ENCODE data around the gene CCDC149.

Gene CCDC149

GRCh38 chr4:24816797-24817196 is 96.0 kb downstream of the CCDC149 start:
- Histone ChIP-seq H3K9me3 (ENCODE audit: insufficient read depth, low read length, severe bottlenecking) (no peaks in the 10 kb centered on the region), H4K20me1 (ENCODE audit: insufficient read depth, low read length) (no peaks in the 10 kb centered on the region), H3K4me3 (ENCODE audit: low read depth in 1 of 2, low read length in 2 of 2) (no peak overlapping the region), H3K36me3 (ENCODE audit: insufficient read depth, low read length) (no peaks in the 10 kb centered on the region), H3K79me2 (ENCODE audit: insufficient read depth, low read length) (no peaks in the 10 kb centered on the region), H3K4me2 (ENCODE audit: insufficient read depth, low read length) (no peak overlapping the region), H3K27me3 (ENCODE audit: insufficient read depth, low read length, poor library complexity) (no peaks in the 10 kb centered on the region), H3K27ac (ENCODE audit: low read length) (no peak overlapping the region), H3K4me1 (ENCODE audit: insufficient read depth, low read length) (no peaks in the 10 kb centered on the region), H2AFZ (ENCODE audit: low read depth, low read length) (no peak overlapping the region), H3K9ac (ENCODE audit: low read depth, low read length) (no peak overlapping the region)
- ATAC-seq (ENCODE audit: insufficient read depth, low read depth) (no peak), DNase-seq (no peak)
- TF ChIP-seq CTCF (IDR thresholded peaks at IDR 0.05; ENCODE audit: borderline replicate concordance, extremely low read depth, low read length, poor library complexity, severe bottlenecking) (no peak), EZH2 (IDR thresholded peaks at IDR 0.05; ENCODE audit: borderline replicate concordance, low read depth, low read length, severe bottlenecking) (no peak)

- Histone ChIP-seq H4K20me1 (ENCODE audit: insufficient read depth, low read length) (no peaks in the 10 kb centered on the region), H3K27me3 (ENCODE audit: insufficient read depth, low read length, poor library complexity) (no peaks in the 10 kb centered on the region), H3K79me2 (ENCODE audit: insufficient read depth, low read length) (no peaks in the 10 kb centered on the region), H3K9me3 (ENCODE audit: insufficient read depth, low read length, severe bottlenecking) (no peaks in the 10 kb centered on the region), H3K4me2 (ENCODE audit: insufficient read depth, low read length) (no peak overlapping the region), H3K4me1 (ENCODE audit: insufficient read depth, low read length) (no peaks in the 10 kb centered on the region), H3K4me3 (ENCODE audit: low read depth in 1 of 2, low read length in 2 of 2) (no peak overlapping the region), H2AFZ (ENCODE audit: low read depth, low read length) (no peak overlapping the region), H3K36me3 (ENCODE audit: insufficient read depth, low read length) (no peaks in the 10 kb centered on the region), H3K9ac (ENCODE audit: low read depth, low read length) (no peak overlapping the region), H3K27ac (ENCODE audit: low read length) (no peak overlapping the region)
- TF ChIP-seq EZH2 (IDR thresholded peaks at IDR 0.05; ENCODE audit: borderline replicate concordance, low read depth, low read length, severe bottlenecking) (no peak), CTCF (IDR thresholded peaks at IDR 0.05; ENCODE audit: borderline replicate concordance, extremely low read depth, low read length, poor library complexity, severe bottlenecking) (no peak)
- DNase-seq (no peak), ATAC-seq (ENCODE audit: insufficient read depth, low read depth) (no peak)
These were observed 99.1 kb downstream of the CCDC149 start for GRCh38 chr4:24813732-24814131.

GRCh38 chr4:24810871-24811631 is 101.8 kb downstream of the CCDC149 start:
- DNase-seq (no peak), ATAC-seq (ENCODE audit: insufficient read depth, low read depth) (no peak)
- Histone ChIP-seq H4K20me1 (ENCODE audit: insufficient read depth, low read length) (no peaks in the 10 kb centered on the region), H3K4me3 (ENCODE audit: low read depth in 1 of 2, low read length in 2 of 2) (no peak overlapping the region), H3K79me2 (ENCODE audit: insufficient read depth, low read length) (no peaks in the 10 kb centered on the region), H3K27me3 (ENCODE audit: insufficient read depth, low read length, poor library complexity) (no peaks in the 10 kb centered on the region), H3K27ac (ENCODE audit: low read length) (no peak overlapping the region), H3K9ac (ENCODE audit: low read depth, low read length) (no peak overlapping the region), H3K36me3 (ENCODE audit: insufficient read depth, low read length) (no peaks in the 10 kb centered on the region), H2AFZ (ENCODE audit: low read depth, low read length) (no peak overlapping the region), H3K4me2 (ENCODE audit: insufficient read depth, low read length) (no peak overlapping the region), H3K4me1 (ENCODE audit: insufficient read depth, low read length) (no peaks in the 10 kb centered on the region), H3K9me3 (ENCODE audit: insufficient read depth, low read length, severe bottlenecking) (no peaks in the 10 kb centered on the region)
- no peak for TF ChIP-seq CTCF (IDR thresholded peaks at IDR 0.05; ENCODE audit: borderline replicate concordance, extremely low read depth, low read length, poor library complexity, severe bottlenecking)
- TF ChIP-seq EZH2 (IDR thresholded peaks at IDR 0.05; ENCODE audit: borderline replicate concordance, low read depth, low read length, severe bottlenecking), result no peak

All from DND-41 (cell line).